ENCODE measurements around the gene RASIP1.

- TF ChIP-seq CTCF (IDR thresholded peaks at IDR 0.05) (no peak), POLR2A (IDR thresholded peaks at IDR 0.05) (no peak)
Observed at GRCh38 chr19:48703316-48703715, 37.1 kb downstream of the RASIP1 start.

Measured in heart left ventricle (tissue), 13 donors.